ENCODE data around the gene AFF1. TPM values are rescaled to one million over a fixed set of nuclear protein-coding genes. Genes with fewer than 3 reads are reported as not detected.

Gene AFF1
- total RNA-seq, 2 experiments from 2014 or later, result 28.7 to 69.7 TPM

- POLR2A ChIA-PET, result no interaction called here
- Histone ChIP-seq H3K9me3 (ENCODE audit: low read length) (no peaks in the 10 kb centered on the region), H4K20me1 (ENCODE audit: insufficient read depth, low read length) (peaks cover 14% of the 10 kb centered on the region; the same call in 1 of the 2 replicates), H3K4me3 (ENCODE audit: low read depth, low read length, poor library complexity, severe bottlenecking) (peak overlapping the region; percentile 23), H3K79me2 (ENCODE audit: insufficient read depth, low read depth, low read length) (peaks cover 95% of the 10 kb centered on the region), H3K36me3 (ENCODE audit: insufficient read depth, low read length) (no peaks in the 10 kb centered on the region), H3K4me1 (ENCODE audit: insufficient read depth, low read length, poor library complexity, severe bottlenecking) (peaks cover 64% of the 10 kb centered on the region), H3K9me2 (ENCODE audit: insufficient read depth, low read length) (no peaks in the 10 kb centered on the region), H2AFZ (ENCODE audit: low read length) (no peak overlapping the region), H3K27ac (ENCODE audit: low read depth, low read length, poor library complexity, severe bottlenecking) (peak overlapping the region; percentile 63), H3K4me2 (ENCODE audit: low read length) (peak overlapping the region; percentile 65)
- CTCF ChIA-PET (ENCODE audit: unreplicated experiment), result no interaction called here
- intact Hi-C loops (cut with micrococcal nuclease; ENCODE audit: unreplicated experiment), result no loop called here
- TF ChIP-seq EZH2phosphoT487 (IDR thresholded peaks at IDR 0.05; ENCODE audit: borderline replicate concordance, low read depth, low read length) (no peak), CTCF (conservative IDR thresholded peaks at IDR 0.05; ENCODE audit: low read length) (no peak)
- no peak for DNase-seq (ENCODE audit: low spot score)
- BruUV-seq (replicated peaks), result no TSS peak
Observed at GRCh38 chr4:87019246-87019791, 84.5 kb downstream of the AFF1 start.

- ChIA-PET CTCF (ENCODE audit: unreplicated experiment) (no interaction called here), POLR2A (no interaction called here)
- Histone ChIP-seq H3K79me2 (ENCODE audit: insufficient read depth, low read depth, low read length) (peaks cover 89% of the 10 kb centered on the region), H3K4me3 (ENCODE audit: low read depth, low read length, poor library complexity, severe bottlenecking) (peak overlapping the region; percentile 23), H3K27ac (ENCODE audit: low read depth, low read length, poor library complexity, severe bottlenecking) (peak overlapping the region; percentile 63), H3K36me3 (ENCODE audit: insufficient read depth, low read length) (no peaks in the 10 kb centered on the region), H2AFZ (ENCODE audit: low read length) (no peak overlapping the region), H3K9me2 (ENCODE audit: insufficient read depth, low read length) (no peaks in the 10 kb centered on the region), H3K4me2 (ENCODE audit: low read length) (peak overlapping the region; percentile 65), H3K4me1 (ENCODE audit: insufficient read depth, low read length, poor library complexity, severe bottlenecking) (peaks cover 58% of the 10 kb centered on the region), H4K20me1 (ENCODE audit: insufficient read depth, low read length) (peaks cover 8% of the 10 kb centered on the region; the same call in 1 of the 2 replicates), H3K9me3 (ENCODE audit: low read length) (no peaks in the 10 kb centered on the region)
- no TSS peak for BruUV-seq (replicated peaks)
- TF ChIP-seq CTCF (conservative IDR thresholded peaks at IDR 0.05; ENCODE audit: low read length), result no peak
- TF ChIP-seq EZH2phosphoT487 (IDR thresholded peaks at IDR 0.05; ENCODE audit: borderline replicate concordance, low read depth, low read length), result no peak
- DNase-seq (ENCODE audit: low spot score), result peak; percentile 42
- intact Hi-C loops (cut with micrococcal nuclease; ENCODE audit: unreplicated experiment), result no loop called here
Observed at GRCh38 chr4:87019898-87020297, 85.1 kb downstream of the AFF1 start.

- Histone ChIP-seq H3K27ac (ENCODE audit: low read depth, low read length, poor library complexity, severe bottlenecking) (no peak overlapping the region), H3K9me3 (ENCODE audit: low read length) (no peaks in the 10 kb centered on the region), H3K4me3 (ENCODE audit: low read depth, low read length, poor library complexity, severe bottlenecking) (no peak overlapping the region), H2AFZ (ENCODE audit: low read length) (no peak overlapping the region), H4K20me1 (ENCODE audit: insufficient read depth, low read length) (peaks cover 5% of the 10 kb centered on the region; the same call in 1 of the 2 replicates), H3K4me2 (ENCODE audit: low read length) (no peak overlapping the region), H3K4me1 (ENCODE audit: insufficient read depth, low read length, poor library complexity, severe bottlenecking) (peaks cover 53% of the 10 kb centered on the region), H3K36me3 (ENCODE audit: insufficient read depth, low read length) (no peaks in the 10 kb centered on the region), H3K79me2 (ENCODE audit: insufficient read depth, low read depth, low read length) (peaks cover 85% of the 10 kb centered on the region; the same call in 1 of the 2 replicates), H3K9me2 (ENCODE audit: insufficient read depth, low read length) (no peaks in the 10 kb centered on the region)
- no peak for TF ChIP-seq EZH2phosphoT487 (IDR thresholded peaks at IDR 0.05; ENCODE audit: borderline replicate concordance, low read depth, low read length)
- TF ChIP-seq CTCF (conservative IDR thresholded peaks at IDR 0.05; ENCODE audit: low read length), result no peak
- BruUV-seq (replicated peaks), result no TSS peak
- CTCF ChIA-PET (ENCODE audit: unreplicated experiment), result no interaction called here
- no peak for DNase-seq (ENCODE audit: low spot score)
- POLR2A ChIA-PET, result interaction anchor here (1.3 to 1.6 kb wide), 2 partner anchors 13 to 64 kb away, joined by 5 read pairs; no protein-coding TSS in a partner anchor
- intact Hi-C loops (cut with micrococcal nuclease; ENCODE audit: unreplicated experiment), result no loop called here
Observed at GRCh38 chr4:87024201-87024600, 89.4 kb downstream of the AFF1 start.
